K562 (cell line): Measurements from ENCODE around the gene METTL25B. TPM values are rescaled to one million over a fixed set of nuclear protein-coding genes. Genes with fewer than 3 reads are reported as not detected.

Experiments used
- ARID1B ChIP-seq: fragments of 450-650 bp; IDR thresholded peaks from 2 replicates; pipeline ENCODE4 v1.6.1; 2016; ENCODE audit warnings: antibody characterized with exemption, mild to moderate bottlenecking, inconsistent platforms
- BCLAF1 ChIP-seq, 2 experiments: fragments of 450-650 bp in 1 of 2; IDR thresholded peaks; 2 replicates each; pipeline ENCODE4 v1.6.1; 2011 to 2017; ENCODE audit warnings: low read depth in 2 of 2, antibody characterized with exemption in 1 of 2, borderline replicate concordance in 1 of 2, low read length in 1 of 2, mild to moderate bottlenecking in 1 of 2, mixed read lengths in 1 of 2; ENCODE audit not compliant: control insufficient read depth in 1 of 2
- BCOR ChIP-seq: fragments of 450-650 bp; IDR thresholded peaks from 2 replicates; pipeline ENCODE4 v1.6.1; 2016
- CBX3 ChIP-seq, 2 experiments: IDR thresholded peaks; 1 replicate in 1 of 2; 2 replicates in 1 of 2; pipeline ENCODE4 v1.6.1; 2012; ENCODE audit warnings: inconsistent platforms in 2 of 2, low read length in 2 of 2, borderline replicate concordance in 1 of 2, control low read depth in 1 of 2
- ILF3 ChIP-seq: fragments of 450-650 bp; IDR thresholded peaks from 2 replicates; pipeline ENCODE4 v1.6.1; 2018; ENCODE audit warnings: antibody characterized with exemption, mild to moderate bottlenecking, moderate library complexity, borderline replicate concordance
- IRF2 ChIP-seq: sonication (generic); formaldehyde crosslinking; IDR thresholded peaks from 2 replicates; pipeline ENCODE4 v1.8.1; 2022; ENCODE audit warnings: mild to moderate bottlenecking, missing genetic modification reagents
- KAT8 ChIP-seq: fragments of 450-650 bp; IDR thresholded peaks from 2 replicates; pipeline ENCODE4 v1.6.1; 2016; ENCODE audit warnings: low read depth, mild to moderate bottlenecking
- KLF10 ChIP-seq: fragments of 250-450 bp; sonication (Bioruptor Pico); IDR thresholded peaks from 2 replicates; pipeline ENCODE4 v1.6.1; 2021; ENCODE audit warnings: matching md5 sums
- MYC ChIP-seq, 2 experiments: fragments of 250-450 bp in 1 of 2; sonication (Bioruptor Pico) in 1 of 2; IDR thresholded peaks; 2 replicates each; pipeline versions ENCODE4 v1.5.1 to v1.6.1; 2012 to 2021; ENCODE audit warnings: low read depth in 2 of 2, borderline replicate concordance in 1 of 2, improper control_type of control experiment in 1 of 2, low read length in 1 of 2, mild to moderate bottlenecking in 1 of 2, moderate library complexity in 1 of 2
- NR2F6 ChIP-seq: fragments of 450-650 bp; formaldehyde crosslinking; IDR thresholded peaks from 2 replicates; pipeline ENCODE4 v1.4.0; 2020; ENCODE audit warnings: mild to moderate bottlenecking
- TAF1 ChIP-seq: IDR thresholded peaks from 2 replicates; pipeline ENCODE4 v1.6.1; 2011; ENCODE audit warnings: mild to moderate bottlenecking, low read length, moderate library complexity; ENCODE audit not compliant: insufficient read depth, control insufficient read depth, severe bottlenecking; ENCODE audit errors: extremely low read depth
- TRIM24 ChIP-seq, 2 experiments: fragments of 450-650 bp; IDR thresholded peaks; 2 replicates each; pipeline ENCODE4 v1.6.1; 2016
- U2AF1 ChIP-seq: fragments of 200-400 bp; formaldehyde crosslinking; optimal IDR thresholded peaks from 2 replicates; pipeline ENCODE3; 2017; ENCODE audit warnings: mild to moderate bottlenecking, low read depth, low read length, moderate library complexity
- ZNF3 ChIP-seq: fragments of 250-450 bp; sonication (Bioruptor Pico); IDR thresholded peaks from 2 replicates; pipeline ENCODE4 v1.5.0; 2021; ENCODE audit warnings: mild to moderate bottlenecking, moderate library complexity
- ZNF717 ChIP-seq: fragments of 250-450 bp; sonication (Bioruptor Pico); IDR thresholded peaks from 2 replicates; pipeline ENCODE4 v1.5.0; 2021
- ZSCAN29 ChIP-seq: fragments of 450-650 bp; IDR thresholded peaks from 2 replicates; pipeline ENCODE4 v1.6.1; 2017
- polyA plus RNA-seq, 8 experiments: library from polyadenylated mRNA; depleted of rRNA in 4 of 8; stranded (reverse) in 5 of 8; unstranded in 3 of 8; fragments of >200 nt; fragmentation: Nextera tagmentation in 2 of 8; fragmentation: Illumina TruSeq in 1 of 8; extraction: Ambion mirVana in 2 of 8; extraction: Trizol in 1 of 8; gene quantifications; 2 replicates each; pipeline versions ENCODE4 v1.2.1 to v1.2.3, GENCODE V29; 2011 to 2014; ENCODE audit warnings: inconsistent platforms in 1 of 8, missing spikeins in 1 of 8
- total RNA-seq, 7 experiments: library from RNA; depleted of rRNA in 6 of 7; stranded (reverse); fragments of >200 nt in 6 of 7; fragmentation: Illumina TruSeq in 2 of 7; extraction: Trizol in 2 of 7; gene quantifications; 2 replicates each; pipeline versions ENCODE4 v1.2.1 to v1.2.3, GENCODE V29; 2011 to 2021; ENCODE audit warnings: low replicate concordance in 1 of 7
- TF ChIP-seq, protein P1 (sequence below): fragments of 150-350 bp; conservative IDR thresholded peaks from 2 replicates; pipeline ENCODE4 v1.6.1; 2014; ENCODE audit warnings: low read length
- TF ChIP-seq, protein P2 (sequence below): fragments of 250-450 bp; sonication (Bioruptor Pico); IDR thresholded peaks from 2 replicates; pipeline ENCODE4 v1.8.0; 2021; ENCODE audit warnings: borderline replicate concordance, mild to moderate bottlenecking, moderate library complexity; ENCODE audit not compliant: poor library complexity, severe bottlenecking
- TF ChIP-seq, protein P3 (sequence below): fragments of 450-650 bp; IDR thresholded peaks from 2 replicates; pipeline ENCODE4 v1.6.1; 2016; ENCODE audit warnings: missing biosample characterization, missing genetic modification characterization

METTL25B gene
- total and polyA plus RNA-seq, 9 of the 15 experiments (the other 6 are each of a cell fraction or from before 2014, with no cell fraction given) = 7.7 to 48.3 (median 33.1) TPM

- TF ChIP-seq, protein P1, sequence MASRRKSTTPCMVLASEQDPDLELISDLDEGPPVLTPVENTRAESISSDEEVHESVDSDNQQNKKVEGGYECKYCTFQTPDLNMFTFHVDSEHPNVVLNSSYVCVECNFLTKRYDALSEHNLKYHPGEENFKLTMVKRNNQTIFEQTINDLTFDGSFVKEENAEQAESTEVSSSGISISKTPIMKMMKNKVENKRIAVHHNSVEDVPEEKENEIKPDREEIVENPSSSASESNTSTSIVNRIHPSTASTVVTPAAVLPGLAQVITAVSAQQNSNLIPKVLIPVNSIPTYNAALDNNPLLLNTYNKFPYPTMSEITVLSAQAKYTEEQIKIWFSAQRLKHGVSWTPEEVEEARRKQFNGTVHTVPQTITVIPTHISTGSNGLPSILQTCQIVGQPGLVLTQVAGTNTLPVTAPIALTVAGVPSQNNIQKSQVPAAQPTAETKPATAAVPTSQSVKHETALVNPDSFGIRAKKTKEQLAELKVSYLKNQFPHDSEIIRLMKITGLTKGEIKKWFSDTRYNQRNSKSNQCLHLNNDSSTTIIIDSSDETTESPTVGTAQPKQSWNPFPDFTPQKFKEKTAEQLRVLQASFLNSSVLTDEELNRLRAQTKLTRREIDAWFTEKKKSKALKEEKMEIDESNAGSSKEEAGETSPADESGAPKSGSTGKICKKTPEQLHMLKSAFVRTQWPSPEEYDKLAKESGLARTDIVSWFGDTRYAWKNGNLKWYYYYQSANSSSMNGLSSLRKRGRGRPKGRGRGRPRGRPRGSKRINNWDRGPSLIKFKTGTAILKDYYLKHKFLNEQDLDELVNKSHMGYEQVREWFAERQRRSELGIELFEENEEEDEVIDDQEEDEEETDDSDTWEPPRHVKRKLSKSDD = no peak
- TF ChIP-seq MYC (IDR thresholded peaks at IDR 0.05; ENCODE audit: low read depth, low read length) (peak; percentile 26; the same call in 1 of the 2 replicates), MYC (CRISPR knock-in tag; IDR thresholded peaks at IDR 0.05; ENCODE audit: borderline replicate concordance, low read depth) (no peak), BCLAF1 (IDR thresholded peaks at IDR 0.05; ENCODE audit: borderline replicate concordance in 1 of 2, control insufficient read depth in 1 of 2, low read depth in 2 of 2, low read length in 1 of 2) (no peak), CBX3 (IDR thresholded peaks at IDR 0.05; ENCODE audit: borderline replicate concordance in 1 of 2, low read length in 2 of 2) (no peak), ZSCAN29 (no peak), KLF10 (no peak), TAF1 (peak; percentile 48), ZNF717 (no peak), ILF3 (no peak), BCOR (no peak), ZNF3 (CRISPR knock-in tag) (no peak), NR2F6 (CRISPR knock-in tag) (no peak), ARID1B (peak; percentile 75), KAT8 (no peak), TRIM24 (IDR thresholded peaks at IDR 0.05) (peak in 1 of 2 experiments; percentile 11; a peak in 3 of 4 replicates), IRF2 (no peak), U2AF1 (no peak)
- TF ChIP-seq, protein P2, sequence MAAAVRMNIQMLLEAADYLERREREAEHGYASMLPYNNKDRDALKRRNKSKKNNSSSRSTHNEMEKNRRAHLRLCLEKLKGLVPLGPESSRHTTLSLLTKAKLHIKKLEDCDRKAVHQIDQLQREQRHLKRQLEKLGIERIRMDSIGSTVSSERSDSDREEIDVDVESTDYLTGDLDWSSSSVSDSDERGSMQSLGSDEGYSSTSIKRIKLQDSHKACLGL (CRISPR knock-in tag) = no peak
- TF ChIP-seq, protein P3, sequence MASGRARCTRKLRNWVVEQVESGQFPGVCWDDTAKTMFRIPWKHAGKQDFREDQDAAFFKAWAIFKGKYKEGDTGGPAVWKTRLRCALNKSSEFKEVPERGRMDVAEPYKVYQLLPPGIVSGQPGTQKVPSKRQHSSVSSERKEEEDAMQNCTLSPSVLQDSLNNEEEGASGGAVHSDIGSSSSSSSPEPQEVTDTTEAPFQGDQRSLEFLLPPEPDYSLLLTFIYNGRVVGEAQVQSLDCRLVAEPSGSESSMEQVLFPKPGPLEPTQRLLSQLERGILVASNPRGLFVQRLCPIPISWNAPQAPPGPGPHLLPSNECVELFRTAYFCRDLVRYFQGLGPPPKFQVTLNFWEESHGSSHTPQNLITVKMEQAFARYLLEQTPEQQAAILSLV (tag) = no peak
These were observed 35.1 kb upstream of the METTL25B start (continued) for GRCh38 chr1:156692925-156693847.
